Subcutaneous adipose tissue (tissue), 4 donors: ENCODE results near the gene CELF3. TPM values are rescaled to one million over a fixed set of nuclear protein-coding genes. Genes with fewer than 3 reads are reported as not detected.

Experiments
- total RNA-seq, 4 donors: library from RNA; depleted of rRNA; stranded (reverse); fragments of >200 nt; gene quantifications; one replicate each; pipeline ENCODE4 v1.1.0, GENCODE V29; 2016
- TF ChIP-seq, protein P1 (sequence below): fragments of 450-650 bp; IDR thresholded peaks from one replicate; pipeline ENCODE4 v1.5.1; 2016; ENCODE audit warnings: low read depth, mild to moderate bottlenecking, control low read depth, antibody characterized with exemption, moderate library complexity

The CELF3 gene
- total RNA-seq, 4 donors from 2014 or later, result not detected

DNA sequence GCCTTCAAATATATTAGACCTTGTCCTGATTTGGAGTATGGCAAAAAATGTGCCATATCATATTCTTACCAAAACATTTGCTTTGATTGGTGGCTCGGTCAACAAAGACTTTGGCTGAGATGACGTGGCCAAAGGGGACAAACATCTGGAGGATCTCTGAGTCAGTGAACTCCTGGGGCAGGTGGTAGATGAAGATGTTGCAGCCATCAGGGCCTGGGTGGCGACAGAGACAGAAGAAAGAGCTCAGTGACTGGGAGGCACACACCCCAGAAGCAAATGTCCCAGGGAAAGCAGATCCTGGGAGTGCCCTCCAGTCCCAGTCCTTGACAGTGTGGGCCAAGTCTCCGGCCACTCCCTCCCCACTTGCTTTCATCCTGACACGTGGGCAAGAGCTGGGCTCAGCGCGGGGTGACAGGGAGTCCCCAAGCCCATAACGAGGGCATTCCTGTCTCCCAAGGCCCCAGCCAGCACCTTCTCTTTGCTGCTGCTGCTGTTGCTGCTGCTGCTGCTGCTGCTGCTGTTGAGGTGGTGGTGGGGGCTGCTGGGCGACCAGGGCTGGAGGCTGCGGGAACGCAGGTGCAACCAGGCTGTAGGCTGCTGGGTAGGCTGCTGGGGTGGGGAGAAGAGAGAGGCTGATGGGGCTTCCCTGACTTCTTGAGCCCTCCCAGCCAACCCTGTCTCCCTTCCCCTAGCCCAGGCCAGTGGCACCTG, 10.7 kb downstream of the CELF3 start:
- TF ChIP-seq, protein P1, sequence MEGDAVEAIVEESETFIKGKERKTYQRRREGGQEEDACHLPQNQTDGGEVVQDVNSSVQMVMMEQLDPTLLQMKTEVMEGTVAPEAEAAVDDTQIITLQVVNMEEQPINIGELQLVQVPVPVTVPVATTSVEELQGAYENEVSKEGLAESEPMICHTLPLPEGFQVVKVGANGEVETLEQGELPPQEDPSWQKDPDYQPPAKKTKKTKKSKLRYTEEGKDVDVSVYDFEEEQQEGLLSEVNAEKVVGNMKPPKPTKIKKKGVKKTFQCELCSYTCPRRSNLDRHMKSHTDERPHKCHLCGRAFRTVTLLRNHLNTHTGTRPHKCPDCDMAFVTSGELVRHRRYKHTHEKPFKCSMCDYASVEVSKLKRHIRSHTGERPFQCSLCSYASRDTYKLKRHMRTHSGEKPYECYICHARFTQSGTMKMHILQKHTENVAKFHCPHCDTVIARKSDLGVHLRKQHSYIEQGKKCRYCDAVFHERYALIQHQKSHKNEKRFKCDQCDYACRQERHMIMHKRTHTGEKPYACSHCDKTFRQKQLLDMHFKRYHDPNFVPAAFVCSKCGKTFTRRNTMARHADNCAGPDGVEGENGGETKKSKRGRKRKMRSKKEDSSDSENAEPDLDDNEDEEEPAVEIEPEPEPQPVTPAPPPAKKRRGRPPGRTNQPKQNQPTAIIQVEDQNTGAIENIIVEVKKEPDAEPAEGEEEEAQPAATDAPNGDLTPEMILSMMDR, result no peak

DNA sequence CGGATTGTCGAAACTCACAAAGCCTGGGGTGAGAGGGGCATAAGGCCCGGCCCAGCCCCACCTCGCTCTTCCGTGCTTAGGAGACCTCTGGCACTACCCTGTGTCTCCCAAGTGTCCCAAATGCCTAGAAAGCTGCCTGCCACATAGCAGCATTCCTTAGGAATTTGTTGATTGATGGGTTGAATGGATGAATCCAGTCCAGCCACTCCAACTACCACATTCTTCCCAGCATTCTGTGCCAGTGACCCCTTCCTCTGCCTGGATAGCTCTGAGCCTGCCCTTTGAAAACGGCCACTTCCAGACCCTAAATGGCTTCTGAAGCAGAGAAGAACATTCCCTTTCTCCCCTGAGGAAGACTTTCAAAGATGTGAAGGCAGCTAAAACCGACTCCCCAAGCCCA, 11.5 kb downstream of the CELF3 start:
- TF ChIP-seq, protein P1, result no peak

DNA sequence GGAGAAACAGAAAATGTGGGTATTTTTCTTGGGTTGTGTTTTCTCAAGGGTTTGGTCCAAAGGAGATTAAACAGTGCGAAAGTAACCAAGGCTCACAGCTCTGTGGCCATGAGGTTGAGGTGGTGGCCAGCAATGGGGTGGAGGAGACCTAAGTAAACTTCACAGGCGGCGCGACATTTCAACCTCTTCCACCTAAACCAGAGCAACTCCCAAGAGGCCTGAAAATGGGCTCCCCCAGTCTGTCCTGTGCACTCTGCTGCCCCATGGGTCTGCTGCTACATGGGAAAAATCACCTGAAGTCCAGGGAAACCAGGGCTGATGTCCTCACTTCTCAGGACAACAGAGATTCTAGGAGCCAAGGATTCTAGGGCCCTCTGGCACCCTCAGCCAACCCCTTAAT, 12.4 kb downstream of the CELF3 start:
- TF ChIP-seq, protein P1, result no peak

DNA sequence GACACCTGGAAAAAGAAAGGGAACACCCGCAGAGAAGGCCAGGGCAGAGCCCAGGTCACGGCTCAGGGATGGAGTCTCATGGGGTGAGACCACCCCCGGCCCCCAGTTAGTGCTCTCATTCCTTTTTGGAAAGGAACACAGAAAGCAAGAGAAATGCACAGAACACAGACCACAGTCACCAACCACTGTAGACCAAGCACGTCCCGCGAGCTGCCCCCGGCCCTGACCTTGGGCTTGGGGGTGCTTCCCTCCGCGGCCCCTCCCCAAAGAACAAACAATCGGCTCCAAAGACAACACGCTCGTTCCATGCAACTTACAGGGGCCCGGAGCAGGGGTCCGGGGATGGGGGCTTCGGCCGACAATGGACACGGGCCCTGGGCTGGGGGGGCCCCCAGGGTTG, 12.8 kb downstream of the CELF3 start:
- TF ChIP-seq, protein P1, result no peak

DNA sequence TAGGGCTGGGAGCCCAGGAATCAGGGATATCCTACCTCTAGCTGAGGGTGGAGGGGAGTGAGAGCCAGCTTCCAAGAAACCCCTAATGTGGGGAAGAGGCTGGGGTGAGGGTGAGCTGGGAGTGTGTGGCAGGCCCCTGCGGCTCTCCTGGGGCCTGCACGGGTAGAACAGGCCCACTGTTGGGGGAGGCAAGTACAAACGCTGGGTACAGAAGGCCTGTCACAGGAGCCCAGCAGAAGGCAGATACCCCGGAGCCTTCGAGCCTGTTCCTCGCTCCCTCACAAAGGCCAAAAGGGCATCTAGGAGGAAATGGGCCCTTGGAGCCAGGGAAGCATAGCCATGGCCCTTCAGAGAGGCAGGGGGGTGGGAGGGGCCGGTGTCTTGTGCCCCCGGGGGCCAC, 13.7 kb downstream of the CELF3 start:
- TF ChIP-seq, protein P1, result no peak

DNA sequence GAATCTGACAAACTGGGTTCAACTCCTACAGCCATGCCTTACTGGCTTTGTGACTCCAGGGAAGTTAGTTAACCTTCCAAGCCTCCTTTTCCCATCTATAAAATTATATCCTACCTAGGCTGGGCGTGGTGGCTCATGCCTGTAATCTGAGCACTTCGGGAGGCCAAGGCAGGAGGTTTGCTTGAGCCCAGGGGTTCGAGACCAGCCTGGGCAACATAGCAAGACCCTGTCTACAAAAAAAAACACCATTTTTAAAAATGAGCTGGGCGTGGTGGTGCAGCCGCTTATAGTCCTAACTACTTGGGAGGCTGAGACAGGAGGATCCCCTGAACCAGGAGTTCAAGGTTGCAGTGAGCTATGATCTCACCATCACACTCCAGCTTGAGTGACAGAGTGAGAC, 15.1 kb downstream of the CELF3 start:
- TF ChIP-seq, protein P1, result no peak

DNA sequence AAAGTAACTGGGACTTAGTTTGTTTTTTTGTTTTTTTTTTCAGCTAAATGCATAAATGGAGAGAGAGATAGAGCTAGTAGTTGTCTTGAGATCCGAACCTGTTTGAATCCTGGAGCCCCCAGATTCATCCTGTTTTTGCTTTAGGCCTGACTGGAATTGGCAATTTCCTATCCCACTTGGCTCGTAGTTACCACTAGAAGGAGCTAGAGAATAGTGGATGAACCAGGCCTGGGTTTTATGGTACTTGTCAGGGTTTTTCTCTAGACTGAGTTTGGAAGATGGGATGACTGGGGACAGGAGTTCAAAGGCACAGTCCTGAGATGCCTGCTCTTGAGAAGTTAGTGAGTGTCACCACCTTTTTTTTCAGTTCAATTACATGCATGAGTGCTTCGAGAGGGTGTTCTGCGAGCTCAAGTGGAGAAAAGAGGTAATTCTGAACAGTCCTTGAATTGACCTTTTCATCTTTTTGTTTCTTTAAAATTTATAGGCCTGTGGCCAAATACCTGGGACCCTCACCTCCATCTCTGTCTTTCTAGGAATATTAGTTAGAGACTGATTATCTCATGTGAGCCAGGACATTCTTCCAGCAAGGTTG, 23.4 kb downstream of the CELF3 start:
- TF ChIP-seq, protein P1, result no peak
